Mesenteric fat pad (tissue), 1 donor: ENCODE results near the gene ETV5. TPM values are rescaled to one million over a fixed set of nuclear protein-coding genes. Genes with fewer than 3 reads are reported as not detected.
"Not testable (repeated sequence)": the region's sequence is repeated elsewhere in the genome, so short reads cannot be mapped to it uniquely, and the experiment has no call there.

ENCODE experiments used
- DNase-seq: peaks from one replicate; pipeline ENCODE4 v3.0.0-alpha.2; 2020; ENCODE audit warnings: low spot score
- total RNA-seq: library from RNA; stranded (reverse); fragmentation: NEBNext Ultra II Directional; extraction: Animal tissue kit (Norgen Biotek cat#: 25700); gene quantifications from one replicate; pipeline ENCODE4 v1.2.1, GENCODE V29; 2021
- donor health status: DM: yes; HTN: yes; CAD: no.

The ETV5 gene
- total RNA-seq, 1 donor from 2014 or later = 25.0 TPM

- no peak for DNase-seq
Measured at GRCh38 chr3:186069199-186069598, 39.7 kb downstream of the ETV5 start.

GRCh38 chr3:186068243-186068552, 40.7 kb downstream of the ETV5 start:
- DNase-seq = no peak

GRCh38 chr3:186067360-186068242, 41.3 kb downstream of the ETV5 start:
- no peak for DNase-seq

- DNase-seq = no peak
Measured at GRCh38 chr3:186060222-186060621, 48.7 kb downstream of the ETV5 start.

- DNase-seq = no peak
Measured at GRCh38 chr3:186059192-186059591, 49.7 kb downstream of the ETV5 start.

- DNase-seq = no peak
Measured at GRCh38 chr3:186058225-186058624, 50.7 kb downstream of the ETV5 start.

GRCh38 chr3:186057594-186057993, 51.3 kb downstream of the ETV5 start:
- no peak for DNase-seq

GRCh38 chr3:186054792-186055352, 54.0 kb downstream of the ETV5 start:
- DNase-seq = no peak

GRCh38 chr3:186053954-186054791, 54.7 kb downstream of the ETV5 start:
- DNase-seq = no peak

GRCh38 chr3:186052096-186052840, 56.6 kb downstream of the ETV5 start:
- no peak for DNase-seq

- no peak for DNase-seq
Measured at GRCh38 chr3:186049001-186049400, 59.9 kb downstream of the ETV5 start.

GRCh38 chr3:186048119-186048518, 60.8 kb downstream of the ETV5 start:
- DNase-seq = no peak

- DNase-seq = no peak
Measured at GRCh38 chr3:186046838-186047237, 62.1 kb downstream of the ETV5 start.

- no peak for DNase-seq
Measured at GRCh38 chr3:186044968-186045367, 63.9 kb downstream of the ETV5 start.

- no peak for DNase-seq
Measured at GRCh38 chr3:186044427-186044826, 64.5 kb downstream of the ETV5 start.

GRCh38 chr3:186042521-186043202, 66.2 kb downstream of the ETV5 start:
- no peak for DNase-seq

GRCh38 chr3:186042036-186042435, 66.9 kb downstream of the ETV5 start:
- DNase-seq = no peak

GRCh38 chr3:186038360-186038759, 70.5 kb downstream of the ETV5 start:
- no peak for DNase-seq

- no peak for DNase-seq
Measured at GRCh38 chr3:186035277-186035676, 73.6 kb downstream of the ETV5 start.

- no peak for DNase-seq
Measured at GRCh38 chr3:186032321-186032720, 76.6 kb downstream of the ETV5 start.

GRCh38 chr3:186025993-186026392, 82.9 kb downstream of the ETV5 start:
- DNase-seq = not testable (repeated sequence)
